GF-D8 (cell line): Measurements from ENCODE around the gene DPF3.

ENCODE experiments used
- DNase-seq: peaks from one replicate; lab custom pipeline; 2025; lab: John Stamatoyannopoulos, UW

The DPF3 gene

DNA sequence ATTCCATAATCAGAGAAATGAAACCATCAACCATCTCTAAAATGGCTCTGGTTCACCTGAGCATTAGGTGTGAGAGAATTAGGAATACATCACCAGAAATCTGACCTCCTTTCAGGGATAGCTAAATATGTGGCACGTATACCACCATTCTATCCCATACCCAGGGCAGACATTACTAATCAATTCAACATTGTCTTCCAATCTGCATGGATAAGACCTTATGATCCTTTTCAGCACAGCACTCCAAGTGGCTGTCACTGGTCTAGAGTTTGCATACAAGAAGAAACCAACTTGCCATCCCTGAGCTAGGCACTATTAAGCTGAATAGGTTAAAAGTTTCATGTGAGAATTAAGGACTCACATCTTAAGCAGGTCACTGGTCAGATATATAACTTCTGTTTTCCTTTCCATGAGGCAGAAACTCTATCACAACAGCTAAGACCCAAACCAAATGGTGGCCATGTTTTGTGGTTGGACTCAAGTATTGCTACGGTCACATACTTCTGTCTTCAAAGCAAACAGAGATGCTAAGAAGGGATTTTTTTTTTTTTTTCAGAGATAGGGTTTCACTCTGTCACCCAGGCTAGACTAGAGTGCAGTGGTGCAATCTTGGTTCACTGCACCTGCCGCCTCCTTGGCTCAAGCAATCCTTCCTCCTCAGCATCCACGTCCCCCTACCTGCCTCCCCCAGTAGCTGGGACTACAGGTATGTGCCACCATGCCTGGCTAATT is 249.0 kb downstream of the DPF3 start:
- DNase-seq, result no peak

DNA sequence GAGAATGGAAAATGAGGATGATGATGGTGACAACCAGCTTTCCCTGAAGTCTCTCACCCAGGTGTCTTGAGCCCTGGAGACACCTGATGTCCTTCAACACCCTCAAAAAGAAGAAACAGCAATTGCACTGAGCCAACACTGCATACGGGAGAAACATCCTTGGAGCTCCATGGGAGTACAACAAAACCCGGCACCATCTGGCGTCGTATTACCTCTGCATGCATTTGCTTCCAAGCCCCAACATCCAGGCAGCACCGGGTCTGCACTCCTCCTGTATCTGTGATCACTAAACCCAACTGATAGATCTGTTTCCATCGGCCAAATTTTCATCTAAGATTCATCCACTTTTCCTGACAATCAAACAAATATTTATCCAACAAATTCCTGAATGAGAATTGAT is 249.9 kb downstream of the DPF3 start:
- no peak for DNase-seq

DNA sequence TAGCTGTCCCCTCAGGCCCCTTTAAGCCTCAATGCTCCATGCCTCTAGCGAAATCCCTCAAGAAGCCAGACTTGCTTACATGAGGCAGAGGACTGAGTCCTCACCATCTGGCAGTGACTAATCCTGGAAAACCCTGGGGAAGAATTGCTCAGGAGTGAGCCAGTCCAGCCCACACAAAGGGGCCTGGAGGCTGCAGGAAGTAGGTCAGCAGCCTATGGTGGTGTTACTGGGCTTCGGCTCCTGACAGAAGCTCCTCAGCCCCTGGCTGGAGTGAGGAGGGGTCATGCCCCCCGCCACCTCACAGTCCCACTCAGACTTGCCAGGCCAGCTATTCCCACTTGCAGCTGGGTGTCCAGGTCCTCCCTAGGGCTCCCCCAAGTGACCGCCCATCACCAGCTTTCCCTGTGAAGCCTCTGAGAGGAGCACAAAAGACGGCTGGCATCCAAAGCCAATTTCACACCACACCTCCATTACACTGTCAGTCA is 250.5 kb downstream of the DPF3 start:
- no peak for DNase-seq

DNA sequence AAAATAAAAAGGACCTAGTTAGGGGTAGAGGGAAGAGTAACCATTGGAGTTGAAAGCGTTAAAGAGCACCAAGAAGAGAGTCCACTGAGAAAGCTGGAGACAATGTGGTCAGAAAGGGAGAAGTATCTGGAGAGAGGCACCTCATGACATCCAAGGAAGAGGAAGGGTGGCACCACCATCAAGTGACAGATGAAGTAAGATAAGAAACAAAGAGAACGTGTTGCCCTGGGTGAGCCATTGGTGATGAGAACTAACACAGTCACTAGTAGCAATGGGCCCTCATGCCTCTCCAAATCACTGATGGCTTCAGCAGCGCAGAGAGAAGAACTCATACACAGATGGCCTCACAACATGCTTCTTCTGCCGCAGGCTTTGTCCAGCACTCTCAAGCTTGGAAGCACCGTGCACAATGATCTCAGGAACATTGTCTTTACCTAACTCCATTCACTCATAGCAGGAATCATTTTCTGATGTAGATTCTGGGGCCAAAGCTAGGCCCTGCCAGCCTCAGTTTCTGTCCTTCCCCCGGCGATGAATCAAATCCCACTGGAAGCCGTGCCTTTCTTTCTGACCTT is 252.9 kb downstream of the DPF3 start:
- no peak for DNase-seq

DNA sequence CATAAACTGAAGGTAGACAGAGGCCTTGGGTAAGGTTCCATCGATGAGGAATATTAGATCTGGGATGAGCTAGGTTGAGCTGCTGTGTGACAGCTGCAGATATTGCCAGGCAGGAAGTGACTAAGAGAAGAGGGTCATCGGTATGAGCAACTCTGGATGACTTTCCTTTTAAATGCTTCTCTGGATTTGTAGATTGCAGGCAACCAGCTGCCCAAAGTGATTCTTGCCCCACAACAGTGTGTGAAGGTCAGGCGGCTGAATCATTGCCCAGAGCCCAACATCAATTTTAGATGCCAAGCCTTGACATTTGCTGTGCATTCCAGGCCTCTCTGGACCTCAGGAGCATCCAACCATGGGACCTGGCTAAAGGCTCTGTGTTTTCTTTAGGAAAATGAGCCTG is 255.9 kb downstream of the DPF3 start:
- DNase-seq, result no peak

DNA sequence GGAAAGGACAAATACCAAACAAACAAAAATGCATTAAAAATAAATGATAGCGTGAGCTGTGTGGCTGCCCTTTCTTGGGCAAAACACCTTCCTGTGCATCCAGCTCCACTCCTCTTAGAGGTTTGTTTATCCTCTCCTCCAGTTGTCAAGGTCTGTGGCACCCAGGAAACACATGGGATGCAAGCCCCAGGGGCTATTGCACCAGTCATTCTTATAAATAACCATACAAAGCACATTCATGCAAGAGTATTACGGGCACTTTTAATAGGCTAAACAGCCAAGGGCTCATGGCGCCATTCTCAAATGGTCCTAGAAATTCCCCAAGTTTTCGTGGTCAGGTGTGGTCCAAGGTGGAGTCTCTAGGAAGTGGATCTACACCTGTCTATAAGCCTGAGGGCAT is 257.0 kb downstream of the DPF3 start:
- no peak for DNase-seq

DNA sequence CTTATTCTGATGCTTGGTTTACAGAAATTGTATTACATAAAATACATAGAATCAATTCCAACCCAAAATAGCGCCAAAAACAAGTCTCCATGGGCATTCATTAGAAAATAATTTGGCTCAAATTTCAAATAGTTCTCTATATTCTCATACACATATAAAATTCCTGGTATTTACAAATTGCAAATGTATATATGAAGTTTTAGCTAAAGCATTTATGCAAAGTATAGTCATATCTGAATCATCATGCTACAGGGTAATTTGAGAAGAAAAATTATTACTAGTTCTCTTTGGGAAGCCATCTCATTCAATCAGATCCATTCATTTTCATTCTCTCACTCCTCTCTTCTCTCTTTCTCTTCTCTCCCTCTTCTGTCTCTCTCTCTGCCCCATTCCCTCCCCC is 257.8 kb downstream of the DPF3 start:
- no peak for DNase-seq

DNA sequence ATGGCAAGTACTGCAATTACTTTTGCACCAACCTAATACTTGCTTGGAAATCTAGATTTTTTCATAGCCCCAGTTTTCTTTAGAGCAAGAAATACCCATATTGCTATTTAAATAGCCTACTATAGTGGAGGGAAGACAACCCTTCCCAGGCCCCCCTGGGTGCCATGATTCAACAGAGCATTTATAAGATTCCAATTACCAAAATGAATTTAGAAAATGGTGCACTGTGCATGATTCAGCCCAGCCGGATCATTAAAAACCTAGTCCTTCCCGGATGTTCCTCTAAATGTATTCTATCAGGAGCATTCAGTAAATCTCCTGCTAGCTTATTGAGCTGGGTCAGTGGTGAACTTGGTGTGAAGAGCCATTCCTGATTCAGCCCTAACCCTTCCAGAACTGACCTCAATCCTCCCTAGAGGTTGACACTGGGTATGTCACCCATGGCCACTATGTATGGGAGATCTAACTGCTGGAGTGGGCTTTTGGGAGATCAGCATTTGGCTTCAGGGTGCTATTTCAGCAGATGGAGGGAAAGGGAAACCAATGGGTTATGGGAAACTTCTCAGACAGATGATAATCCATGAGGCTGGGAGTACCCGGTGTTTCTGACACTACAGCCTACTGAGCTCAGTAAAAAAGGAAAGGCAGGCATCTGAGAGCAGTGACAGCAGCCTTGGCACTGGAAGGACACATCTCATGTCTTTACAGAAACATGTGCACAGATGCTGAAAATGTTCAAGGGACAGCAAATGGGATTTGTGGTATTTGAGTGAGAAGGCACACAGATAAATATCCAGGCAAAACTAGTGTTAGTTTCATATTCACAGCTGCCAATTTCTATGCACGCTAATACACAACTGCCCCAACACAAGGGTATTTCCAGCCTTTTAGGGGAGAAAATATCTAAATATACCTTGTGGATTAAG is 258.9 kb downstream of the DPF3 start:
- no peak for DNase-seq

DNA sequence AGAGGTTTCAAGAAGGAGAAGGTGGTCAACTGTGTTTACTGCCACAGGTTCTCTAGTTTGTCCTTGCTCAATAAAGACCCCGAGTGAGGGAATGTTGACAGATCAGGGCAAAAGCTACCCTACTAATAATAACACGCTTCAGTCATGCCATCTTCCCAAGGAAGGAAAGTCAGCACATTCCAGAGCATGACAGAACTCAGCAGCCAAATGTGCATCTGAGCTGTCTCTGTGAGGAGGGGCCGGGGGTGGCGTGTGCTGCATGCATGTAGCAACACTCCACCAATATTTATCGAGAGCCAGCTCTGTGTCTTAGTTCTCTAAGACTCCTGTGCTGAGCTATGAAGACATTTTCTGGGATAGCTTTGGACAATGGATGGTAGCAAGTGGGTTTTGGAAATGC is 260.4 kb downstream of the DPF3 start:
- no peak for DNase-seq

DNA sequence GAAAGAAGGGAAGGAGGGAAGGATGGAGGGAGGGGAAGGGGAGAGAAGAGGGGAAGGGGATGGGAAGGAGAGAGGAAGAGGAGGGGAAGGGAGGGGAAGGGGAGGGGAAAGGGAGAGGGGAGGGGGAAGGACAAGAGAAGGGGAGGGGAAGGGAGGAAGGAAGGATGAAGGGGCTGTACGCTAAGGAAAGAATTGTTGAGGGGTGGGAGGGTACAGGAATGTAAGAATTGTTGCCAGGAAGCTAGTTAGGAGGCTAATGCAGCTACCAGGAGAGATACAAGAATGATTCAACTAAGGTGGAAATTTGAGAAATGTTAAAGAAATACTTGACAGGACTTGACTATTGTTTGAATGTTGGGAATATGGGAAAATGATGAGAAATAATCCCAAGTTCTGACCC is 261.2 kb downstream of the DPF3 start:
- DNase-seq, result no peak

DNA sequence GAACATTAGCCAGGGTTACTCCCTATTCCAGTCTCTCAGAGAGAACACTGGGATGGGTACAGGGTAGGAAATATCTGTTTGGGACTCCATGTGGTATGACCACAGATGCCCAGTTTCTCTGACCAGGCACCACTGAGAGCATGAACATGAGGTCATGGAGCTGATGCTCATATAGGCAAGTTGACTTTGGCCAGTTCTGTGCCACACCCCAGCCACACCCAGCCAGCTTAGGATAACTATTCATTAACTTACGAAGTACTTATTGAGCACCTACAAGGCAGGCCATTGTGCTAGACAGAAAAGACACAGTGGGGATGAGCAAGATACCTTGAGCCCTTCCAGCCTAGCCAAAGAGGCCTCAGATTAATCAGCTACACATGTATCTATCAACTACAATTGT is 262.5 kb downstream of the DPF3 start:
- DNase-seq, result no peak

DNA sequence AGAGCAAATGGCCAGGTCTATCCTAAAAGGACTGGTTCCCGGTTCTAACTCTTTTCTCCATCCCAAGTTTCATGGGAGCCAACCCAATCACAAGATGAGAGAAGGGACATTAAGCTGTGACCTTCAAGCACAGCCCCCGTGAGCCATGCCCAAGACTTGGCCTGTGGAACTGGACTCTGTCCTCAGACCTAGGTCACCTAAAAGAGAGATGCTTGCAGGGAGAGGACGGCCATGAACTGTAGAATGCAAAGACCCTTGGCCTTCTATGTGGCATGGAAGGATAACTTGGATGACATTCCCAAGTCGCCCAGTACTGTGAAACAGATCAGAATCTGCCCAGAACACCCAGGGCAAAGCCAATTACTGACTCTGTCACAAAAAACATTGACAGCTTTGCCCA is 263.5 kb downstream of the DPF3 start:
- no peak for DNase-seq

DNA sequence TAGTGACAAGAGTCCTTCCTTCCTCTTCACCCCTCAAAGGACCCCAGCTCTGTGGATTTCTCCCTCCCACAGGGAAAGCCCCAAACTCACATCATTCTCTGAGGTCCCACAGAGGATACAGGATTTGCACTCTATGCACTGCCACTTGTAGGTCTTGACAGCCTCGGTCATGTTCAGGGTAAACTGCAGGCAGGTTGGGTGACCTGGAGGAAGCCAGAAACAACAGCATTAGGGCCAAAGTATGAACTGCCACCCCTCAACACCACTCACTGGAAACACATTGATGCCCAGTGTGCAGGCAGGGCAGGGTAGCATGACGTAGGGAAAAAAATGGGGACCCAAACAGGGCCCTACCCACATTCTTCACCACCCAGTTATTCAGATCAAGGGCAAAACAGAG is 264.4 kb downstream of the DPF3 start:
- no peak for DNase-seq

DNA sequence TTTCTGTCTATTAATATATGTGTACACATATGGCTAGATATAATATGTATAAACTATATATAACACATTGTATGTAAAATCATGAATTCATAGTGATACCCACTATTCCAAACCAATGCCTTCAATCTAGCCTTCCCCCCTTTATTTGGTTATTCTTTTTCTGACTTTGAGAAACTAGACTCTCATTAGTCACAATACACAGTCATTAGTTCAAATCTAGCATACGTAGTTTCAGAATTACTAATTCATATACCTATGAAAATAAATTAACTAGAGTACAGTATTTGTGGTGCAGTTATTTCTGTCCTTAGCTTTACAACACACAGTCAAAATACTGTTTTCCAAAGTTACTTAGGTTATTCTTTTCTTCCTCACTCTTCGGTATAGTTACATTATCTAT is 268.2 kb downstream of the DPF3 start:
- no peak for DNase-seq

DNA sequence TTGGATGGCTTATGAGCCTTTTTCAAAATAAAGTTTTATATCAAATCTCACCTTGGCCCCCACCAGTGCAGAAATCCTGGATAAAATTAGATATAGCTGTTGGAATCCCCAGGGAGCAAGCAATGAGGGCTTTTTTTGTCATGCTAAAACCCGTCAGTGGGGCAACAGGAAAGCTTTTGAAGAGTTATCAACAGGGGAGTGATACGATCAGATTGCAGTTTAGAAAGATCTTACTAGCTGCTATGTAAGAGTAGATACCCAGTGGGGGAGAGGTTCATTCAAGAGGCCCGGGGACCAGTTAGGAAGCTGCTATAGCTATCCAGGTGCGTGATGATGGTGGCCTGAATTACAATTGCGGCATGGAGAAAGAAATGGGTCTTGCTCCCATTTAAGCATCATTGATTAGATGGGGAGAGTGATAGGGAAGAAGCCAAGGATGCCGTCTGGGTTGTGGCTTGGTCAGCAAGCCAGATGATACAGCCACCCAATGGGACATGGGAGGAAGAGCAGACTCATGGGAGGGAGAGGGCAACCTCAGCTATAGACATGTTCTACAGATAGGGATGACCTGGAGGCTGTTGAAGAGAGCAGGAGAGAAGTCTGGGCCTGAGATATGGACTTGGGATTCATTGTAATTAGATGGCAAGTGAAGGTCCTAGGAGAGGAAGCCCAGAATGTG is 272.4 kb downstream of the DPF3 start:
- no peak for DNase-seq

DNA sequence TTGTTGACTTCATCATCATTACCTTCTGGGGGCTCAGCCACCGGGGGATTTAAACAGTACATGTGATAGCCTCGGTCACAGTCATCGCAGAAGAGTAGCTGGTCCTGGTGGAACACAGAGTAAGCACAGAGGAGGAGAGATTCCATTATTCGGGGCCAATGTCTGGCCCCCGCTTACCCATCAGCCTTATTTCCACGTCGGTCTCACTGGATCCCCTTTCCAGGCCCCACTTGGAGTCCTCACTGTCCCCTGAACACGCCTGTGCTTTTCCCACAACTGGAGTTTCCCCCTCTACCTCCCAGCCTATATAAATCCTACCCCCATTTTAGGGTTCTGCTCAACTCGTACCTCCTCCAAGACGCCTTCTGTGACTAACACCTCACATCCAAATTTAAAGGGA is 274.0 kb downstream of the DPF3 start:
- DNase-seq, result no peak

DNA sequence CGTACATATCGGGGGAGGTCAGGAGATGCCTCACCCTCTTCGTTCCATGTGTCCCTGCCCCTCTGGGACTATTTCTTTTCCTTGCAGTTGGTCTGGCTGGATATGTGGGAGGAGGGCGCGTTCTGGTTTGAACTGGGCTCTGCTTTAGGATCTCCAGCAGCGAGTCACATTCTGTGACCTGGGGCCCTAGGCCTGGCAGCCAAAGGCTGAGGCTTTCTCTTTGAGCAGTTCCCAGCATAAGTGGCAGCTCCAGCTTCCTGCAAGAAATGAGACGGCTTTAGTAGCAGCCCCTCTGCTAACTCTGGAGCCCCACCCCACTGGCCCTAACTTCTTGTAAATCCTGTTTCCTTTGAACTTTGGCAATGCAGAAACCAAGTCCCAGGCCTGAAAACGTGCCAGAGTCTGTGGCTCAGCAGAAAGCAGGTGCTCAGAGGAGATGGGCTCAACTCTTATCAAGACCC is 274.8 kb downstream of the DPF3 start:
- DNase-seq, result no peak

DNA sequence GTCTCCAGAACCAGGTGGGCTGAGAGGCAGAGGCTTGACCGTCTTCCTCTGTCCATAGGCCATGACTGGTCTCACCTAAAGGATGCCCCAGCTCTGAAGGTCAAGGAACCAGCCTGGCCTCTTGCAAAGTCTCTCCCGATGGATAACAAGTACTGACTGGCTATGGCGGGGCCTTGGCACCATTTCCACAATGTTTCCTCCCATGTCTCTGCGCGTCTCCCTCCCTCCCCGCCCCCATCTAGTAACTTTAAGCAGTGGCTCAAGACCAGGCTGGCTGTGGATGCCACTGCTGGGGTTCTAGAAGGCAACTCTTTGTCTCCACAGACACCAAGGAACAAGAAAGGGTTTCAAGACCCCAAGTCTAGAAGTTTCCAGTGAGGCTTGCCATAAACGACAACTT is 275.5 kb downstream of the DPF3 start:
- DNase-seq, result no peak

DNA sequence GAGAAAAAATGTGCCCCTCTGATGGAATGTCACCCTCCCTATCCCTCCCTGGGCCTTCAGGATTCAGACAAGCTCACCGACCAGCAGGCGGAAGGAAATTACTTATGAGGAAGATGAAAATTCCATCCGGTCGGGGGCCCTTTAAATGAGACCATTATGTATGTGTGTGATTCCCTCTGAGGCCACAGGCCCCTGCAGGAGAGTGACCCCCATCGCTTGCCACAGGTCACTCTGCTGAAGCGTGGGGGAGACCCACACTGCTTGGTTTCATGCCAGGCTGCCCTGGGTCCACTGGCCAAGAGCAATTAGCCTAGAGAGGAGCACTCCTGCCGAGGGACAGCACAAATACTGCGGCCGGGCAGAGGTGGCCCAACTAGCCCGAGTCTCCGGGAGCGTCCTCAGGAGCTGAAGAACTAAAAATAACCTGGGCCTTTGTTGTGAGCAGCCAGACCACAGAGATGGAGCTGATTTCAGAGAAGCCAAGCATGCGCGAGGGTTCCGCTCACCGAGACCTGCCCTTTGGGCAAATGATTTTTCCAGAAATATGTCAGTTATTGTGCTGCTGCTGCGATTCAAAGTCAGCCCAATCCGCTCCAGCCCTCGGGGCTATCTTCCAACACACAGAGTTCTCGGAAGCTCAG is 276.4 kb downstream of the DPF3 start:
- no peak for DNase-seq

DNA sequence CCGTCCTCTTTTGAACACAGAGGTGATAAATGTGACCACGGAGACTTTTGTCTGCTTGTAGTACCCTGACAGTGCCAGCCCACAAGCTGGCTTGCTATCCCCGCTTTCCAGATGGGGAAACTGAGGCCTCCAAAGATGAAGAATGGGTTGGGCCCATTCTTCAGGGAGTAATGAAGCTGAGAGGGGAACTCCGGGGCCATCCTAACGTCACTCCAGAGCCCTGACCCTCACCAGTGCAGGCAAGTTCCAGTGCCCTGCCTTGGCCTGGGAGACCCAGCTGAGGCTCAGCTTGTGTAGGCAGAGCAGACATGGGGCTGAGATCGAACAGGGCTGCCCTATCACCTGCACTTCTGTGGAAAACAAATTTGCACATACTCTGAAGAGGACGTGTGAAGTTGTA is 277.1 kb downstream of the DPF3 start:
- DNase-seq, result no peak

DNA sequence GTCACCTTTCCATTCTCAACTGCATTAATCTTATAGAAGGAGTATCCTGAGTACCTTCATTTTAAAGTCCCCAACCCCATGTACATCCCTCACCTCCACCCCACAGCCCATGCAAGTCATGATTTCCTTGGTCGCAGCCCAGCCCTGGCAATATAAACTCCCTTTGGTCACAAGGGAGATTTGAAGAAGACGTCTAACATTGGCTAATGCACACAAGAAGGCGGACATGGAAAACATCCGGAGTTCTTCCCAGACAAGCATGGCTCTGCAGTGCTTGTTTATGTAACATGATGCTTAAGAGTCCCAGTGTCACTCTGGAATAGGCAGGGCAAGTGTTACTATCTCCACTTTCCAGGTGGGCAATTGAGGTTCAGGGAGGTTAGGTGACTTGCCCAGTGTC is 277.6 kb downstream of the DPF3 start:
- no peak for DNase-seq
